SK-N-SH treated with all-trans-retinoic acid at 6 μM for 48 hours (cell line): ENCODE measurements around the gene EMC10.

Experiments used
- ATAC-seq: fragments of 200-7000 bp; cut with Tn5 transposase; 3 replicates; pipeline ENCODE4 v1.9.1; 2020; ENCODE audit warnings: mild to moderate bottlenecking, moderate library complexity
- BACH2 ChIP-seq: fragments of 250-450 bp; sonication (Bioruptor Pico); IDR thresholded peaks from 2 replicates; pipeline ENCODE4 v1.9.0; 2021; ENCODE audit warnings: mild to moderate bottlenecking, borderline replicate concordance
- CSDC2 ChIP-seq: fragments of 250-450 bp; sonication (Bioruptor Pico); IDR thresholded peaks from 2 replicates; pipeline ENCODE4 v1.5.0; 2020; ENCODE audit warnings: mild to moderate bottlenecking, moderate library complexity
- CSRNP3 ChIP-seq: fragments of 250-450 bp; sonication (Bioruptor Pico); IDR thresholded peaks from 2 replicates; pipeline ENCODE4 v1.5.1; 2021; ENCODE audit warnings: mild to moderate bottlenecking, moderate library complexity
- ESRRG ChIP-seq: fragments of 250-450 bp; sonication (Bioruptor Pico); IDR thresholded peaks from 2 replicates; pipeline ENCODE4 v1.6.1; 2021; ENCODE audit warnings: mild to moderate bottlenecking
- GLIS3 ChIP-seq: fragments of 250-450 bp; sonication (Bioruptor Pico); IDR thresholded peaks from 2 replicates; pipeline ENCODE4 v1.5.0; 2020; ENCODE audit warnings: mild to moderate bottlenecking, moderate library complexity
- ISL1 ChIP-seq: fragments of 250-450 bp; sonication (Bioruptor Pico); IDR thresholded peaks from 2 replicates; pipeline ENCODE4 v2.1.2; 2022; ENCODE audit warnings: mild to moderate bottlenecking, moderate library complexity
- OSR1 ChIP-seq: fragments of 250-450 bp; sonication (Bioruptor Pico); IDR thresholded peaks from 2 replicates; pipeline ENCODE4 v1.8.0; 2022; ENCODE audit warnings: moderate library complexity, mild to moderate bottlenecking, inconsistent platforms
- PATZ1 ChIP-seq: fragments of 250-450 bp; sonication (Bioruptor Pico); IDR thresholded peaks from 2 replicates; pipeline ENCODE4 v1.8.0; 2020; ENCODE audit warnings: mild to moderate bottlenecking, moderate library complexity, borderline replicate concordance
- SNAI2 ChIP-seq: fragments of 250-450 bp; sonication (Bioruptor Pico); IDR thresholded peaks from 2 replicates; pipeline ENCODE4 v1.5.0; 2020; ENCODE audit warnings: mild to moderate bottlenecking, moderate library complexity
- TCF4 ChIP-seq: fragments of 250-450 bp; sonication (Bioruptor Pico); IDR thresholded peaks from 2 replicates; pipeline ENCODE4 v1.8.0; 2021; ENCODE audit warnings: mild to moderate bottlenecking, moderate library complexity, borderline replicate concordance
- TOX ChIP-seq: fragments of 250-450 bp; sonication (Bioruptor Pico); IDR thresholded peaks from 2 replicates; pipeline ENCODE4 v1.8.0; 2021; ENCODE audit warnings: mild to moderate bottlenecking, moderate library complexity, borderline replicate concordance
- TSHZ2 ChIP-seq: fragments of 250-450 bp; sonication (Bioruptor Pico); IDR thresholded peaks from 2 replicates; pipeline ENCODE4 v1.5.0; 2020; ENCODE audit warnings: mild to moderate bottlenecking, moderate library complexity
- ZC3H10 ChIP-seq: fragments of 250-450 bp; sonication (Bioruptor Pico); IDR thresholded peaks from 2 replicates; pipeline ENCODE4 v1.5.1; 2021; ENCODE audit warnings: mild to moderate bottlenecking, moderate library complexity
- ZFP3 ChIP-seq: fragments of 250-450 bp; sonication (Bioruptor Pico); IDR thresholded peaks from 2 replicates; pipeline ENCODE4 v1.5.0; 2020; ENCODE audit warnings: mild to moderate bottlenecking, moderate library complexity
- ZFP30 ChIP-seq: fragments of 450-650 bp; formaldehyde crosslinking; IDR thresholded peaks from 2 replicates; pipeline ENCODE4 v1.5.0; 2022; ENCODE audit warnings: mild to moderate bottlenecking, moderate library complexity
- ZNF565 ChIP-seq: fragments of 450-650 bp; formaldehyde crosslinking; conservative IDR thresholded peaks from 2 replicates; pipeline ENCODE4 v1.5.0; 2020; ENCODE audit warnings: low read depth, mild to moderate bottlenecking, moderate library complexity
- ZNF70 ChIP-seq: fragments of 450-650 bp; formaldehyde crosslinking; IDR thresholded peaks from 2 replicates; pipeline ENCODE4 v1.5.0; 2020; ENCODE audit warnings: mild to moderate bottlenecking, moderate library complexity
- ZNF8 ChIP-seq: fragments of 450-650 bp; formaldehyde crosslinking; IDR thresholded peaks from 2 replicates; pipeline ENCODE4 v1.5.0; 2020; ENCODE audit warnings: mild to moderate bottlenecking, moderate library complexity

EMC10 gene

GRCh38 chr19:50495020-50495531 is 18.8 kb downstream of the EMC10 start:
- ATAC-seq: no peak
- no peak for TF ChIP-seq ZNF70 (CRISPR knock-in tag)
- TF ChIP-seq ESRRG (CRISPR knock-in tag): no peak
- TF ChIP-seq BACH2 (CRISPR knock-in tag): no peak
- no peak for TF ChIP-seq TOX (CRISPR knock-in tag)
- TF ChIP-seq ZFP3 (CRISPR knock-in tag): no peak
- TF ChIP-seq TSHZ2: no peak
- TF ChIP-seq PATZ1 (CRISPR knock-in tag): no peak
- no peak for TF ChIP-seq ZNF8 (CRISPR knock-in tag)
- no peak for TF ChIP-seq ZNF565 (CRISPR knock-in tag)

- ATAC-seq: peak; percentile 48
- TF ChIP-seq CSDC2 (CRISPR knock-in tag) (no peak), GLIS3 (CRISPR knock-in tag) (no peak), TCF4 (no peak), ZC3H10 (CRISPR knock-in tag) (no peak), ISL1 (no peak), CSRNP3 (CRISPR knock-in tag) (no peak), ZNF70 (CRISPR knock-in tag) (no peak), SNAI2 (CRISPR knock-in tag) (no peak), ESRRG (CRISPR knock-in tag) (no peak), OSR1 (CRISPR knock-in tag) (no peak)
- TF ChIP-seq, all 23 proteins: peak for 0
Observed at GRCh38 chr19:50496189-50497021, 20.1 kb downstream of the EMC10 start.

GRCh38 chr19:50497022-50497405 is 20.7 kb downstream of the EMC10 start:
- no peak for ATAC-seq
- TF ChIP-seq CSRNP3 (CRISPR knock-in tag): no peak
- no peak for TF ChIP-seq OSR1 (CRISPR knock-in tag)
- TF ChIP-seq ZNF565 (CRISPR knock-in tag): no peak
- no peak for TF ChIP-seq ZFP30 (CRISPR knock-in tag)

GRCh38 chr19:50498219-50499056 is 22.1 kb downstream of the EMC10 start:
- no peak for ATAC-seq
- TF ChIP-seq SNAI2 (CRISPR knock-in tag): no peak
